Measurements from ENCODE around the gene COG8. TPM values are rescaled to one million over a fixed set of nuclear protein-coding genes. Genes with fewer than 3 reads are reported as not detected.

The COG8 gene
- total and polyA plus RNA-seq, 2 experiments from 2014 or later = 30.2 to 41.5 TPM

DNA sequence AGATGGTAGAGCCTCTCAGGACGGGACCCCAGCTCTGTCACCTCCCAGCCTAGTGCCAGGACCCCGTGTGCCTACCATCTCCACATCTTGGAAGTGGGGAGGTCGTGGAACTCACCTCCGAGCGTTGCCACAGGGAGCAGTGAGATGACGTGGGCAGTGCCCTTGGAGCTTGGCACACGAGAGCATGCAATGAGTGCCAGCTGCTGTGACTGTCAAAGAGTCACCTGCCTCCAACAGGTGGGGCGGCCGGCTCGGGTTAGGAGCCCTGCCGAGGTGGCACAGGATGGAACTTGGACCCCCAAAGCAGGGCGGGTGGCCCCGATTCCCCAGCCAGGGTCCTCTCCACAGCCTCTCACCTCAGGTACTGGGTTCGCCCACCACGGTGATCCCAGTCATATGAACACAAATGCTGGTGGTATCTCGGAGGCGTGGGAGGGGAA, 22.7 kb downstream of the COG8 start:
- Histone ChIP-seq H3K4me2 (no peak overlapping the region), H3K9me2 (replicated peaks; ENCODE audit: insufficient read depth) (no peaks in the 10 kb centered on the region), H3K9me3 (ENCODE audit: low read depth) (no peaks in the 10 kb centered on the region), H3K79me2 (peaks cover 41% of the 10 kb centered on the region), H3K4me1 (ENCODE audit: insufficient read depth) (peaks cover 8% of the 10 kb centered on the region), H3K27me3 (no peaks in the 10 kb centered on the region), H3K27ac (no peak overlapping the region), H2AFZ (no peak overlapping the region), H3K36me3 (replicated peaks; ENCODE audit: insufficient read depth, low read depth) (no peaks in the 10 kb centered on the region), H3K4me3 (no peak overlapping the region), H4K20me1 (ENCODE audit: insufficient read depth, poor library complexity, severe bottlenecking) (peaks cover 14% of the 10 kb centered on the region)
- DNase-seq (ENCODE audit: low spot score) = no peak
- TF ChIP-seq EZH2phosphoT487 (IDR thresholded peaks at IDR 0.05; ENCODE audit: low read depth, severe bottlenecking, unreplicated experiment) = no peak
- TF ChIP-seq, protein P1, sequence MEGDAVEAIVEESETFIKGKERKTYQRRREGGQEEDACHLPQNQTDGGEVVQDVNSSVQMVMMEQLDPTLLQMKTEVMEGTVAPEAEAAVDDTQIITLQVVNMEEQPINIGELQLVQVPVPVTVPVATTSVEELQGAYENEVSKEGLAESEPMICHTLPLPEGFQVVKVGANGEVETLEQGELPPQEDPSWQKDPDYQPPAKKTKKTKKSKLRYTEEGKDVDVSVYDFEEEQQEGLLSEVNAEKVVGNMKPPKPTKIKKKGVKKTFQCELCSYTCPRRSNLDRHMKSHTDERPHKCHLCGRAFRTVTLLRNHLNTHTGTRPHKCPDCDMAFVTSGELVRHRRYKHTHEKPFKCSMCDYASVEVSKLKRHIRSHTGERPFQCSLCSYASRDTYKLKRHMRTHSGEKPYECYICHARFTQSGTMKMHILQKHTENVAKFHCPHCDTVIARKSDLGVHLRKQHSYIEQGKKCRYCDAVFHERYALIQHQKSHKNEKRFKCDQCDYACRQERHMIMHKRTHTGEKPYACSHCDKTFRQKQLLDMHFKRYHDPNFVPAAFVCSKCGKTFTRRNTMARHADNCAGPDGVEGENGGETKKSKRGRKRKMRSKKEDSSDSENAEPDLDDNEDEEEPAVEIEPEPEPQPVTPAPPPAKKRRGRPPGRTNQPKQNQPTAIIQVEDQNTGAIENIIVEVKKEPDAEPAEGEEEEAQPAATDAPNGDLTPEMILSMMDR (IDR thresholded peaks at IDR 0.05; ENCODE audit: poor library complexity) = no peak
- no peak for TF ChIP-seq EZH2 (IDR thresholded peaks at IDR 0.05; ENCODE audit: borderline replicate concordance)
- WGBS (ENCODE audit: low lambda C conversion rate, missing lambda C conversion rate) = 98% methylated on average over 16 of the region's 17 CpGs

- no peak for DNase-seq (ENCODE audit: low spot score)
- Histone ChIP-seq H3K4me1 (ENCODE audit: insufficient read depth) (peaks cover 8% of the 10 kb centered on the region), H3K79me2 (peaks cover 42% of the 10 kb centered on the region), H3K27me3 (no peaks in the 10 kb centered on the region), H3K4me2 (no peak overlapping the region), H3K9me2 (replicated peaks; ENCODE audit: insufficient read depth) (no peaks in the 10 kb centered on the region), H2AFZ (no peak overlapping the region), H3K27ac (no peak overlapping the region), H3K9me3 (ENCODE audit: low read depth) (no peaks in the 10 kb centered on the region), H3K36me3 (replicated peaks; ENCODE audit: insufficient read depth, low read depth) (no peaks in the 10 kb centered on the region), H4K20me1 (ENCODE audit: insufficient read depth, poor library complexity, severe bottlenecking) (peaks cover 14% of the 10 kb centered on the region), H3K4me3 (no peak overlapping the region)
- WGBS (ENCODE audit: low lambda C conversion rate, missing lambda C conversion rate) = 90% methylated on average over 30 of the region's 30 CpGs
- TF ChIP-seq, protein P1 (IDR thresholded peaks at IDR 0.05; ENCODE audit: poor library complexity) = no peak
- no peak for TF ChIP-seq EZH2 (IDR thresholded peaks at IDR 0.05; ENCODE audit: borderline replicate concordance)
- TF ChIP-seq EZH2phosphoT487 (IDR thresholded peaks at IDR 0.05; ENCODE audit: low read depth, severe bottlenecking, unreplicated experiment) = no peak
Observed at GRCh38 chr16:69315486-69316311, 23.7 kb downstream of the COG8 start.

DNA sequence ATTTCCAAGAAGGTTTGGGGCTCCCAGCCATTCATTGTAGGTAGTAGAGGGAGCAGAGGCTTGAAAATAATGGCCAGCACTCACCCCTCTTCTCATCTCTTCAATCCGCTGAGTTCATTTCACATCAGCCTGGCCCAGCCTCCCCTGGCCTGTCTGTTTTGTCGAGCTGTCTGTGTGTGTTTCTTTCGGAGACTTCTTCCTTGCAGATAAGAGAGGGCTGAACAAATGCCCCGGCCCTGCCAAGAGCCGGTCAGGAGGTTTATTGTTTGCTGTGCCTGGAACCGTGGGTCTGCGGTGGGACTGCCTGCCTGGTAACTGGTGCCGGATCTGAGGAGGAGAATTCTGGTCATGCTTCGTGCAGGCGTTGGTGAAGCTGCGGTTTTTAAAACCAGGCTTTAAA, 24.8 kb downstream of the COG8 start:
- no peak overlapping the region for H3K27ac ChIP-seq
- H3K9me2 ChIP-seq (replicated peaks; ENCODE audit: insufficient read depth) = no peaks in the 10 kb centered on the region
- TF ChIP-seq, protein P1 (IDR thresholded peaks at IDR 0.05; ENCODE audit: poor library complexity) = no peak
- no peak for TF ChIP-seq EZH2 (IDR thresholded peaks at IDR 0.05; ENCODE audit: borderline replicate concordance)
- TF ChIP-seq EZH2phosphoT487 (IDR thresholded peaks at IDR 0.05; ENCODE audit: low read depth, severe bottlenecking, unreplicated experiment) = no peak
- WGBS (ENCODE audit: low lambda C conversion rate, missing lambda C conversion rate) = 90% methylated on average over 11 of the region's 11 CpGs
- no peak overlapping the region for H2AFZ ChIP-seq
- H3K4me3 ChIP-seq = no peak overlapping the region
- peaks cover 14% of the 10 kb centered on the region for H4K20me1 ChIP-seq (ENCODE audit: insufficient read depth, poor library complexity, severe bottlenecking)
- H3K9me3 ChIP-seq (ENCODE audit: low read depth) = no peaks in the 10 kb centered on the region
- H3K4me2 ChIP-seq = no peak overlapping the region
- peaks cover 42% of the 10 kb centered on the region for H3K79me2 ChIP-seq
- H3K27me3 ChIP-seq = no peaks in the 10 kb centered on the region
- DNase-seq (ENCODE audit: low spot score) = no peak
- no peaks in the 10 kb centered on the region for H3K36me3 ChIP-seq (replicated peaks; ENCODE audit: insufficient read depth, low read depth)
- peaks cover 8% of the 10 kb centered on the region for H3K4me1 ChIP-seq (ENCODE audit: insufficient read depth)
